Sigmoid colon (tissue), 4 donors: Measurements from ENCODE around the gene ROMO1.

Source experiments
- EP300 ChIP-seq, 4 donors: sonication (generic); formaldehyde crosslinking; IDR thresholded peaks; one replicate each; pipeline ENCODE4 v1.6.1; 2017; ENCODE audit warnings: antibody characterized with exemption in 4 of 4
- POLR2A ChIP-seq, 2 donors: fragments of 450-650 bp; IDR thresholded peaks; one replicate each; pipeline ENCODE4 v1.6.1; 2016; ENCODE audit warnings: antibody characterized with exemption in 2 of 2, mild to moderate bottlenecking in 2 of 2, moderate library complexity in 2 of 2
- POLR2AphosphoS5 ChIP-seq, 4 donors: sonication (generic); formaldehyde crosslinking; IDR thresholded peaks; one replicate each; pipeline ENCODE4 v1.6.1; 2017; ENCODE audit warnings: antibody characterized with exemption in 4 of 4
- TF ChIP-seq, protein P1 (sequence below), 4 experiments: fragments of 450-650 bp in 3 of 4; fragments of 200-600 bp in 1 of 4; IDR thresholded peaks; one replicate each; pipeline ENCODE4 v1.5.1; 2016 to 2019; ENCODE audit warnings: antibody characterized with exemption in 4 of 4, mild to moderate bottlenecking in 3 of 4, moderate library complexity in 2 of 4

DNA sequence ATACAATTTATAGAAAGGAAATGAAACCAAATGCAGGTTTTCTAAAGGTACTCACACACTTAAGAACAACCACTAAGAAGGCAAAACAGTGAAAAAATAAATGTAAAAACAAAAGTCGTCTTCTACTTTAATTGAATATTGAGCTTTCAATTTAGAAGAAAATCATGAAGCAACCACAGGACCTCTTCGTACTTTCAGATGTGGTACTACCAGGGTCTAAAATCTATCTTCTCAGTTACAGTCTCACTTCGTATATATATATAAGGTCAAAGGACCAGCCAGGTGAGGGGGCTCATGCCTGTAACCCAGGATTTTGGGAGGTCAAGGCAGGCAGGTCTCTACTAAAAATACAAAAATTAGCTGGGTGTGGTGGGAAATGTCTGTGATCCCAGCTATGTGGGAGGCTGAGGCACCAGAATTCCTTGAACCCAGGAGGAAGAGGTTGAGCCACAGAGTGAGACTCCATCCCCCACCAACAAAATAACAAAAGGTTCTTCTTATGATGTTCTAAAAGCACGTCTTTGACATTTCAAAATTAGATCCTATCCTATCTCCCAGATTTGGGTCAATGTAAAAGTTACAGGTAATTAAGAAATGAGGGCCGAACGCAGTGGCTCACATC is 12.5 kb downstream of the ROMO1 start:
- TF ChIP-seq, protein P1, sequence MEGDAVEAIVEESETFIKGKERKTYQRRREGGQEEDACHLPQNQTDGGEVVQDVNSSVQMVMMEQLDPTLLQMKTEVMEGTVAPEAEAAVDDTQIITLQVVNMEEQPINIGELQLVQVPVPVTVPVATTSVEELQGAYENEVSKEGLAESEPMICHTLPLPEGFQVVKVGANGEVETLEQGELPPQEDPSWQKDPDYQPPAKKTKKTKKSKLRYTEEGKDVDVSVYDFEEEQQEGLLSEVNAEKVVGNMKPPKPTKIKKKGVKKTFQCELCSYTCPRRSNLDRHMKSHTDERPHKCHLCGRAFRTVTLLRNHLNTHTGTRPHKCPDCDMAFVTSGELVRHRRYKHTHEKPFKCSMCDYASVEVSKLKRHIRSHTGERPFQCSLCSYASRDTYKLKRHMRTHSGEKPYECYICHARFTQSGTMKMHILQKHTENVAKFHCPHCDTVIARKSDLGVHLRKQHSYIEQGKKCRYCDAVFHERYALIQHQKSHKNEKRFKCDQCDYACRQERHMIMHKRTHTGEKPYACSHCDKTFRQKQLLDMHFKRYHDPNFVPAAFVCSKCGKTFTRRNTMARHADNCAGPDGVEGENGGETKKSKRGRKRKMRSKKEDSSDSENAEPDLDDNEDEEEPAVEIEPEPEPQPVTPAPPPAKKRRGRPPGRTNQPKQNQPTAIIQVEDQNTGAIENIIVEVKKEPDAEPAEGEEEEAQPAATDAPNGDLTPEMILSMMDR (IDR thresholded peaks at IDR 0.05): no peak
- TF ChIP-seq POLR2A (IDR thresholded peaks at IDR 0.05) (no peak), POLR2AphosphoS5 (IDR thresholded peaks at IDR 0.05) (no peak), EP300 (IDR thresholded peaks at IDR 0.05) (no peak)
